GM12874 (cell line): Measurements from ENCODE around the gene CDC42EP2.

Experiments used
- TF ChIP-seq, protein P1 (sequence below): IDR thresholded peaks from 2 replicates; pipeline ENCODE4 v1.5.1; 2011; ENCODE audit warnings: low read depth, mild to moderate bottlenecking, control low read depth, low read length, moderate library complexity; ENCODE audit not compliant: insufficient read depth

Gene CDC42EP2

DNA sequence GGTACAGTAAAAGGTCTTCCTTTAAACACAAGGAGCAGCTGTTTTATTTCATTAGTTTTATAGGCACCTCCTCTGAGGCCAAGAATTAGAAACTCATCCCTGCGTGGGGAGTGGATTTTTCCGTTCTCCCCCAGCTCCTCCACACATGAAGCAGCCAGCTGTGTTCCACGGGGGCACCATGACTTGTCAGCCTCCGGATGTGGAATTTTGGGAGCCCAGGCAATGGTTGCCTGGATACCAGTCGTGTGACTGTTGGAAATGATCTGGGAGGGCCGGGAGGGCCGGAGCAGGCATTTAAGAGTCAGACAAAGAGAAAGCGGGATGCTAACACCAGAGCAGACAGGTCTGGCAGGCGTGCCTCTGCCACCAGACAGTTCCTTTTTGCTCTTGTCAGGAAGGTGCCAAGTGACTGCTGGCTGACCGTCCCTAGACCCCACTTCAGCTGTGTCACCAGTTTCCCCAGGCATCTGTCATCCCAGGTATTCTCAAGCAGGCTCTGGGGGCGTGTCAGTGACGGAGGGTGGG is 15.9 kb upstream of the CDC42EP2 start:
- TF ChIP-seq, protein P1, sequence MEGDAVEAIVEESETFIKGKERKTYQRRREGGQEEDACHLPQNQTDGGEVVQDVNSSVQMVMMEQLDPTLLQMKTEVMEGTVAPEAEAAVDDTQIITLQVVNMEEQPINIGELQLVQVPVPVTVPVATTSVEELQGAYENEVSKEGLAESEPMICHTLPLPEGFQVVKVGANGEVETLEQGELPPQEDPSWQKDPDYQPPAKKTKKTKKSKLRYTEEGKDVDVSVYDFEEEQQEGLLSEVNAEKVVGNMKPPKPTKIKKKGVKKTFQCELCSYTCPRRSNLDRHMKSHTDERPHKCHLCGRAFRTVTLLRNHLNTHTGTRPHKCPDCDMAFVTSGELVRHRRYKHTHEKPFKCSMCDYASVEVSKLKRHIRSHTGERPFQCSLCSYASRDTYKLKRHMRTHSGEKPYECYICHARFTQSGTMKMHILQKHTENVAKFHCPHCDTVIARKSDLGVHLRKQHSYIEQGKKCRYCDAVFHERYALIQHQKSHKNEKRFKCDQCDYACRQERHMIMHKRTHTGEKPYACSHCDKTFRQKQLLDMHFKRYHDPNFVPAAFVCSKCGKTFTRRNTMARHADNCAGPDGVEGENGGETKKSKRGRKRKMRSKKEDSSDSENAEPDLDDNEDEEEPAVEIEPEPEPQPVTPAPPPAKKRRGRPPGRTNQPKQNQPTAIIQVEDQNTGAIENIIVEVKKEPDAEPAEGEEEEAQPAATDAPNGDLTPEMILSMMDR, result no peak

DNA sequence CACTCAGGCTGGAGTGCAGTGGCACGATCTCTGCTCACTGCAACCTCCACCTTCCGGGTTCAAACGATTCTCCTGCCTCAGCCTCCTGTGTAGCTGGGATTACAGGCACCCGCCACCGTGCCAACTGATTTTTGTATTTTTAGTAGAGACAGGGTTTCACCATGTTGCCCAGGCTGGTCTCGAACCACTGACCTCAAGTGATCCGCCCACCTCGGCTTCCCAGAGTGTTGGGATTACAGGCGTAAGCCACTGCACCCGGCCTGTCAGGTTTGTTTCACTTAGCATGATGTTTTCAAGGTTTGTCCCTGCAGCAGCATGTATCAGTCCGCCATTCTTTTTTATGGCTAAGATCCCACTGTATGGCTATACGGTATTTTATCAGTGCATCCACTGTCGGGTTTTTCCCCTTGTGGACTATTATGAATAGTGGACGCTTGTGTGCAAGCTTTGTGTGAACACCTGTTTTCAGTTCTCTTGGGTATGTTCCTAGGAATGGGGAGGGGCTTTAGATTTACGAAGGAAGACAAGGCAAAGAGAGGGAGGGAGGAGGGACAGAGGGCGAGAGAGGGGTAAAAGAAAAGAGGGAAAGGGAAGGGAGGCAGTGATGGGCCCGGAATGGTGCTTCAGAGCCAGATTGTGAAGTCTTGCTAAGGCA is 13.9 kb upstream of the CDC42EP2 start:
- TF ChIP-seq, protein P1, result no peak

DNA sequence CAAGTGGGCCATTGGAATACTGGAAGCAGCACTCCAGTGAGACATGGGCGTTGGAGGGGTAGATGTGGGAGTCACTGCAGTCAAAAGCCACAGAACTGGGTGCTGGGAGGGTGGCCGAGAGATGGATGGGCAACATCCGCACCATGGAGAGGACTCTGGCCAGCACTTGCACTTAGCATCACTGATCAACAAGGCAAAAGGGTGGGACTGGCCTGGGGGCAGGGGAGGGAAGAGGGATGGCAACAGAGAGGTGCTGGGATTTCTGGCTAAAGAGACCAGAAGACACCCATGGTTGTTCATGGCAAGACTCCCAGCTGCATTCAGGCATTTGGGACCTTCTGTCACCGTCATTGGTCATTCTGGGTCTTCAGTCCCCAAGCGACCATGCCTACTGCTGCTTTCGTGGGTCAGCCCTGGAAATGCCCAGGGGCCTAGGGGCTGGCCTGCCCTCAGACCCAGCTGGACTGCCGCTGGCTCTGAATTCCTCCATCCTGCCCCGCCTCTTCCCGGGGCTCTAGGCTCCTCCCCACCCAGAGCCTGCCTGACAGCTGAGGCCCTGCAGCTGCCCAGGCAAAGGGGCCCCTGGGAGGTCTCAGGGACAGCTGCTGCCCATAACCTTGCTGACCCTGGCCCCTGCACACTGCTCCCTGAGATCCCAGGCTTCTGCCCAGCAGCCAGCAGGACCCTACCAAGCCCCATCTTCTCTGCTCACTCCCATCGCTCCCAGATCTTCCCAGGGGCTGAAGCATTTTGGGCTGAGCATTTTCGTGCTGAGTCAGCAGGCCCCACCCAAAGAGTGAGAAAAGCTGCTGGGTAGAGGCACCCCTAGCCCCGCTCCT is 13.0 kb upstream of the CDC42EP2 start:
- TF ChIP-seq, protein P1, result no peak

DNA sequence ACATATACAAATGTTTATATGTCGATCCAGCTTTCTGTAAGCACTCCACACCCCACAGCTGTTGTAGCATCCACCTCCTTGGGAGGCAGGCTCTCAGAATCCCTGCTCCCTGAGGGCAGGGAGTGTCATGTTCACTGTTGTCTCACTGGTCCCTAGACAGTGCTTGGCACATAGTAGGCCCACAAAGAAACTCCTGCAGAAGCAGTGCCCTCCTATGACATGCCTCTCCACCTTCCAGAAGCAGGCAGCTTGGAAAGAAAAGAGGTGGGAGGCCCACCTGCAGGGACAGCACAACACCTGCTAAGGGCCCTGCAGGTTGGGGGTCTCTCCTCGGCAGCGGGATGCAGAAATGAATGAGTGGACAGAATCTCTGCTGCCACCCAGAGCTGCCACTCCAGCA is 11.1 kb upstream of the CDC42EP2 start:
- TF ChIP-seq, protein P1, result no peak

DNA sequence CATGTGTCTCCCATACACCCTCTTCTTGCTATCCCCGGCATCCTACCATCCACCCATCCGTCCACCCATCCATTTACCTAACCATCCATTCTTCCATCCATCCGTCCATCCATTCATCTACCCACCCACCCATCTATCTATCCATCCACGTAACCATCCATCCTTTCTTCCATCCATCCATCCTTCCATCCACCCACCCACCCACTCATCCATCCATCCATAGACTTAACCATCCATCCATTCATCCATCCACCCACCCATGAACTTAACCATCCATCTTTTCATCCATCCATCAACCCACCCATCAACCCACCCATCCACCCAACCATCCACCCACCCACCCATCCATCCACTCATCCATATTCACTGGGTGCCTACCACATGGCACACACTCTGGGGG is 10.6 kb upstream of the CDC42EP2 start:
- TF ChIP-seq, protein P1, result no peak

DNA sequence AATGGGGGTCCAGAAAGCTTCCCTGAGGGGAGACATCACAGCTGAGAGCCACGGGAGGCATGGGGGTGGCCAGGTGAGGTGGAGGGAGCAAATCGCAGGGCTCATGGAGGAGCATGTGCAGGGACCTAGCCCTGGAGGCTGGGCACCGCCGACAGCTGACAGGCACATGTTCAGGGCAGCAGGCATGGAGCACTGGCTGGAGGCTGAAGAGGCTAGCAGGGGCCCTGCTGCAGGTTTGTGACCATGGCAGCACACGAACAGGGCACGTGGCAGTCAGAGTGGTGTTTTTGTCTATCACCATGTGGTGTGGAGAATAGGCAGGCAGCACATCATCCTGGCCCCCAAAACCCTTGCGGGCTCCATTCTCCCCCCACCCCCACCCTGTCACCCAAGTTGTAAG is 10.1 kb upstream of the CDC42EP2 start:
- TF ChIP-seq, protein P1, result no peak

DNA sequence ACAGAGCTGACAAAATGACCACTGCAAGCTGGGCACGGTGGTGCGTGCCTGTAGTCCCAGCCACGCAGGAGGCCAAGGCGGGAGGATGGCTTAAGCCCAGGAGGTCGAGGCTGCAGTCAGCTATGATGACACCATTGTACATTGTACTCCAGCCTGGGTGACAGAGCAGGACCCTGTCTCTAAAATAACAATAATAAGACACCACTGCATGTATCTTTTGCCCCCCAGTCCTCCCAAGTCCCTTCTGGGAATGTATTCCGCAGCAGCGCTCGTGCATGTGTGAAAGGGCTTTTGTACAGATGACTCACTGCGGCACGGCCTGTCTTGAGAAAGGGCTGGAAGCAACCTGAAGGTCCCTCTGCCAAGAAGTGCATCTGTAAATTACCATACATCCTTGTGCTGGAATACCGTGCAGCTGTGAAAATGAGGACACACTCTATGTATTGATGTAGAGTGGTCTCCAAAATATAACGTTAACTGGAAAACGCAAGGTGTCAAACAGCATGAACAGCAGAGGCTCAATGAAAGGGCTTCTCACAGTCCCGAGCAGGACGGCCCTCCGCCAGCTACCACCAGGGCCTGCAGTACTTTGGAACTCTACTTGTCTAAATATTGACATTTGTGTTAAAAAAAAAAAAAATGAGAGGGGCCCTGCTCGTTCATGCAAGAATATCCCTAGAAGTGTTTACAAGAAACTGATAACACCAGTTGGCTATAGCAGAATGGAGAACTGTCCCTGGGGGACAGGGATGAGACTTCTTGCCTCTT is 9.0 kb upstream of the CDC42EP2 start:
- TF ChIP-seq, protein P1, result no peak
